SK-N-SH treated with all-trans-retinoic acid at 6 μM for 48 hours (cell line): ENCODE results near the gene FMO5.

ENCODE experiments used
- CSRNP3 ChIP-seq: fragments of 250-450 bp; sonication (Bioruptor Pico); IDR thresholded peaks from 2 replicates; pipeline ENCODE4 v1.5.1; 2021; ENCODE audit warnings: mild to moderate bottlenecking, moderate library complexity
- ISL1 ChIP-seq: fragments of 250-450 bp; sonication (Bioruptor Pico); IDR thresholded peaks from 2 replicates; pipeline ENCODE4 v2.1.2; 2022; ENCODE audit warnings: mild to moderate bottlenecking, moderate library complexity

GRCh38 chr1:147216124-147216523, 9.0 kb downstream of the FMO5 start:
- TF ChIP-seq CSRNP3 (CRISPR knock-in tag) = no peak
- TF ChIP-seq ISL1 (CRISPR knock-in tag) = no peak
